B cell (primary cell): ENCODE results near the gene LRRC47.

Source experiments
- EZH2 ChIP-seq: IDR thresholded peaks from 2 replicates; pipeline ENCODE4 v1.6.1; 2012; ENCODE audit warnings: borderline replicate concordance, low read depth, mild to moderate bottlenecking, moderate library complexity, low read length; ENCODE audit not compliant: insufficient read depth, poor library complexity, severe bottlenecking
- TF ChIP-seq, protein P1 (sequence below): fragments of 200-600 bp; IDR thresholded peaks from one replicate; pipeline ENCODE4 v1.8.0; 2022; ENCODE audit warnings: antibody characterized with exemption, mild to moderate bottlenecking

- TF ChIP-seq EZH2, result no peak
- TF ChIP-seq, protein P1, sequence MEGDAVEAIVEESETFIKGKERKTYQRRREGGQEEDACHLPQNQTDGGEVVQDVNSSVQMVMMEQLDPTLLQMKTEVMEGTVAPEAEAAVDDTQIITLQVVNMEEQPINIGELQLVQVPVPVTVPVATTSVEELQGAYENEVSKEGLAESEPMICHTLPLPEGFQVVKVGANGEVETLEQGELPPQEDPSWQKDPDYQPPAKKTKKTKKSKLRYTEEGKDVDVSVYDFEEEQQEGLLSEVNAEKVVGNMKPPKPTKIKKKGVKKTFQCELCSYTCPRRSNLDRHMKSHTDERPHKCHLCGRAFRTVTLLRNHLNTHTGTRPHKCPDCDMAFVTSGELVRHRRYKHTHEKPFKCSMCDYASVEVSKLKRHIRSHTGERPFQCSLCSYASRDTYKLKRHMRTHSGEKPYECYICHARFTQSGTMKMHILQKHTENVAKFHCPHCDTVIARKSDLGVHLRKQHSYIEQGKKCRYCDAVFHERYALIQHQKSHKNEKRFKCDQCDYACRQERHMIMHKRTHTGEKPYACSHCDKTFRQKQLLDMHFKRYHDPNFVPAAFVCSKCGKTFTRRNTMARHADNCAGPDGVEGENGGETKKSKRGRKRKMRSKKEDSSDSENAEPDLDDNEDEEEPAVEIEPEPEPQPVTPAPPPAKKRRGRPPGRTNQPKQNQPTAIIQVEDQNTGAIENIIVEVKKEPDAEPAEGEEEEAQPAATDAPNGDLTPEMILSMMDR, result no peak
Observed at GRCh38 chr1:3803905-3804626, 7.8 kb upstream of the LRRC47 start.
